SK-N-MC (cell line): ENCODE results near the gene TXNRD2.

ENCODE experiments used
- EZH2 ChIP-seq: fragments of 200-600 bp; sonication (generic); IDR thresholded peaks from one replicate; pipeline ENCODE4 v1.6.1; 2017; ENCODE audit warnings: antibody characterized with exemption
- POLR2AphosphoS5 ChIP-seq: IDR thresholded peaks from 2 replicates; pipeline ENCODE4 v1.6.1; 2012; ENCODE audit warnings: mild to moderate bottlenecking, low read depth, low read length, borderline replicate concordance

GRCh38 chr22:19928207-19928606, 13.4 kb downstream of the TXNRD2 start:
- TF ChIP-seq POLR2AphosphoS5, result no peak
- no peak for TF ChIP-seq EZH2
